Suprapubic skin (tissue), 4 donors: ENCODE measurements around the gene DERA. TPM values are rescaled to one million over a fixed set of nuclear protein-coding genes. Genes with fewer than 3 reads are reported as not detected.
"Not testable (repeated sequence)": the region's sequence is repeated elsewhere in the genome, so short reads cannot be mapped to it uniquely, and the experiment has no call there.

Experiments
- DNase-seq, 2 donors: peaks; one replicate each; pipeline ENCODE4 v3.0.0-alpha.2; 2019; ENCODE audit warnings: low spot score in 2 of 2
- H3K27ac ChIP-seq: fragments of 200-600 bp; sonication (generic); one replicate; pipeline ENCODE4 v1.5.1; 2019
- H3K27me3 ChIP-seq: fragments of 200-600 bp; sonication (generic); one replicate; pipeline ENCODE4 v1.5.1; 2019
- H3K36me3 ChIP-seq: fragments of 200-600 bp; sonication (generic); one replicate; pipeline ENCODE4 v1.5.1; 2019
- H3K4me1 ChIP-seq: fragments of 200-600 bp; sonication (generic); one replicate; pipeline ENCODE4 v1.5.1; 2019
- H3K4me3 ChIP-seq: fragments of 200-600 bp; sonication (generic); one replicate; pipeline ENCODE4 v1.5.1; 2019; ENCODE audit warnings: mild to moderate bottlenecking
- H3K9me3 ChIP-seq: fragments of 200-600 bp; sonication (generic); one replicate; pipeline ENCODE4 v1.5.1; 2019
- CTCF ChIP-seq, 2 donors: fragments of 200-600 bp in 1 of 2; fragments of 450-650 bp in 1 of 2; sonication (generic) in 1 of 2; IDR thresholded peaks; one replicate each; pipeline ENCODE4 v1.5.1; 2016 to 2019; ENCODE audit warnings: antibody characterized with exemption in 2 of 2, mild to moderate bottlenecking in 1 of 2, moderate library complexity in 1 of 2
- EP300 ChIP-seq: sonication (generic); formaldehyde crosslinking; IDR thresholded peaks from one replicate; pipeline ENCODE4 v1.6.1; 2017; ENCODE audit warnings: antibody characterized with exemption
- POLR2A ChIP-seq, 2 donors: fragments of 450-650 bp; IDR thresholded peaks; one replicate each; pipeline ENCODE4 v1.6.1; 2017; ENCODE audit warnings: antibody characterized with exemption in 2 of 2, mild to moderate bottlenecking in 2 of 2, moderate library complexity in 2 of 2
- POLR2AphosphoS5 ChIP-seq, 3 donors: sonication (generic); formaldehyde crosslinking; IDR thresholded peaks; one replicate each; pipeline ENCODE4 v1.6.1; 2017; ENCODE audit warnings: antibody characterized with exemption in 3 of 3
- WGBS: methylation state at CpG from one replicate; pipeline ENCODE4 v1.1.5; 2018; 5-methylcytosine and 5-hydroxymethylcytosine counted together
- total RNA-seq, 4 donors: library from RNA; depleted of rRNA; stranded (reverse); fragments of >200 nt; gene quantifications; one replicate each; pipeline ENCODE4 v1.1.0, GENCODE V29; 2016

Gene DERA
- total RNA-seq, 4 donors from 2014 or later = 32.2 to 39.4 (median 34.2) TPM

GRCh38 chr12:15933751-15934150 lies 22.6 kb downstream of the DERA start:
- H3K9me3 ChIP-seq = no peaks in the 10 kb centered on the region
- no peaks in the 10 kb centered on the region for H3K4me1 ChIP-seq
- WGBS = 98% methylated on average over 3 of the region's 3 CpGs
- H3K27ac ChIP-seq = no peak overlapping the region
- no peak overlapping the region for H3K4me3 ChIP-seq
- H3K27me3 ChIP-seq = no peaks in the 10 kb centered on the region
- TF ChIP-seq POLR2A (IDR thresholded peaks at IDR 0.05) (no peak), POLR2AphosphoS5 (IDR thresholded peaks at IDR 0.05) (no peak), EP300 (no peak), CTCF (IDR thresholded peaks at IDR 0.05) (no peak)
- no peaks in the 10 kb centered on the region for H3K36me3 ChIP-seq
- DNase-seq = no peak

- no peak for DNase-seq
- no peak for TF ChIP-seq CTCF (IDR thresholded peaks at IDR 0.05)
- TF ChIP-seq EP300 = no peak
- TF ChIP-seq POLR2AphosphoS5 (IDR thresholded peaks at IDR 0.05) = no peak
- no peak for TF ChIP-seq POLR2A (IDR thresholded peaks at IDR 0.05)
- WGBS = 93% methylated on average over 3 of the region's 3 CpGs
- Histone ChIP-seq H3K9me3 (peaks cover 5% of the 10 kb centered on the region), H3K27ac (no peak overlapping the region), H3K36me3 (no peaks in the 10 kb centered on the region), H3K4me1 (no peaks in the 10 kb centered on the region), H3K27me3 (no peaks in the 10 kb centered on the region), H3K4me3 (no peak overlapping the region)
Measured at GRCh38 chr12:15936751-15937150, 25.6 kb downstream of the DERA start.

GRCh38 chr12:15937902-15938301 lies 26.8 kb downstream of the DERA start:
- no peak for DNase-seq
- H3K4me3 ChIP-seq = no peak overlapping the region
- TF ChIP-seq CTCF (IDR thresholded peaks at IDR 0.05) (no peak), POLR2A (IDR thresholded peaks at IDR 0.05) (no peak), POLR2AphosphoS5 (IDR thresholded peaks at IDR 0.05) (no peak), EP300 (no peak)
- no peaks in the 10 kb centered on the region for H3K36me3 ChIP-seq
- H3K27ac ChIP-seq = no peak overlapping the region
- H3K9me3 ChIP-seq = peaks cover 5% of the 10 kb centered on the region
- no peaks in the 10 kb centered on the region for H3K4me1 ChIP-seq
- no peaks in the 10 kb centered on the region for H3K27me3 ChIP-seq

- WGBS = 93% methylated on average over 1 of the region's 1 CpG
- no peak for TF ChIP-seq EP300
- TF ChIP-seq POLR2AphosphoS5 (IDR thresholded peaks at IDR 0.05) = no peak
- TF ChIP-seq CTCF (IDR thresholded peaks at IDR 0.05) = no peak
- TF ChIP-seq POLR2A (IDR thresholded peaks at IDR 0.05) = no peak
Measured at GRCh38 chr12:15939111-15939510, 28.0 kb downstream of the DERA start.

GRCh38 chr12:15942475-15942874 lies 31.3 kb downstream of the DERA start:
- no peaks in the 10 kb centered on the region for H3K36me3 ChIP-seq
- no peak overlapping the region for H3K27ac ChIP-seq
- no peaks in the 10 kb centered on the region for H3K27me3 ChIP-seq
- TF ChIP-seq EP300 (no peak), POLR2A (IDR thresholded peaks at IDR 0.05) (no peak), POLR2AphosphoS5 (IDR thresholded peaks at IDR 0.05) (no peak), CTCF (IDR thresholded peaks at IDR 0.05) (no peak)
- WGBS = 95% methylated on average over 5 of the region's 5 CpGs
- H3K4me3 ChIP-seq = no peak overlapping the region
- no peaks in the 10 kb centered on the region for H3K4me1 ChIP-seq
- no peak for DNase-seq
- peaks cover 5% of the 10 kb centered on the region for H3K9me3 ChIP-seq

More at GRCh38 chr12:15939111-15939510, 28.0 kb downstream of the DERA start:
- Histone ChIP-seq H3K36me3 (no peaks in the 10 kb centered on the region), H3K9me3 (peaks cover 5% of the 10 kb centered on the region), H3K4me3 (no peak overlapping the region), H3K4me1 (no peaks in the 10 kb centered on the region), H3K27ac (no peak overlapping the region), H3K27me3 (no peaks in the 10 kb centered on the region)
- DNase-seq = no peak

- not testable (repeated sequence) for H3K27ac ChIP-seq, DNase-seq, H3K36me3 ChIP-seq, H3K27me3 ChIP-seq, H3K4me3 ChIP-seq, H3K9me3 ChIP-seq, H3K4me1 ChIP-seq
- WGBS = 99% methylated on average over 5 of the region's 5 CpGs
Measured at GRCh38 chr12:15943519-15943918, 32.4 kb downstream of the DERA start.

GRCh38 chr12:15948461-15948860 lies 37.3 kb downstream of the DERA start:
- H3K4me1 ChIP-seq, H3K36me3 ChIP-seq, H3K4me3 ChIP-seq, H3K9me3 ChIP-seq, DNase-seq, H3K27me3 ChIP-seq, H3K27ac ChIP-seq: not testable (repeated sequence)
- WGBS = 95% methylated on average over 10 of the region's 10 CpGs
